Retinal pigment epithelial cell (primary cell): ENCODE results near the gene SH3BP2.

Experiments used
- DNase-seq: peaks from one replicate; pipeline ENCODE4 v3.0.0-alpha.2; 2010; ENCODE audit warnings: low read depth
- H3K4me3 ChIP-seq: 2 replicates; pipeline ENCODE4 v1.5.1; 2011; ENCODE audit warnings: mild to moderate bottlenecking, low read length, control low read depth, moderate library complexity
- TF ChIP-seq, protein P1 (sequence below): conservative IDR thresholded peaks from 2 replicates; pipeline ENCODE4 v1.5.1; 2011; ENCODE audit warnings: low read depth, low read length, control low read depth, inconsistent platforms

SH3BP2 gene

DNA sequence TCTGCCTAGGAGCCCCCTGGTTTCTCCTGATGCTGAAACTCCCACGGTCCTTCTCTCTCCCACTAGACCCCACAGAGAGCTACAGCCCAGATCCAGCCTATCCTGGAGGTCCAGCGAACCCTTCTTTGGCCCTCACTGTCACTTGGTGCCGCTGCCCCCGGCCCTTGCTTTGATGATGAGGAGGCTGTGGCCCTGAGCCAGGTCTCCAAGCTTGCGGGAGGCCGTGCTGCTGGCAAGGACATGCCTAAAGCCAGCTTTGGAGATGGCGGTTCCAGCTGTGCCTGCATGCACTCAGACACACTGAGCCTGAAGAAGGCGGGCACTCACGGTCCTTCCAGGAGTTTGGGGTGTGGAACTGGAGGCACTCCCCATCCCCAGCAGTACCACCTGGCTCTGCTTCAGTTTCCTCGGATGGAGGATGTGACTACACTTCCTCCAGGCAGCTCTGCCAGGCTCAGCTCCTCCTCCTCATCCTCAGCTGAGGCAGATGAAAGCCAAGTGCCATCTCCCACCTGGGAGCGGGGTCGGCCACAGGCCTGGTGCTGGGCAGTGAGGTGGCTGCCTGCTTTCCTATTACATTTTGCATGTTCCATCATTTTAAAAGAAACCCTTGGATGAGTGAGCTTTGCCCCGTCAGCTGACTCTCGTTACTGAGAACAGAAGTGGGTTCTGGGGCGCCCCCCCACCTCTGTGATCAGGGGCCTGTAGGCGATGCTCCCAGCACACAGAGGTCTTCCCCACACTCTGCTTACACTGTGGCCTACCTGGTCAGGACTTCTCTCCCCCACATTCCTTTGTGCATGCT, 45.8 kb upstream of the SH3BP2 start:
- TF ChIP-seq, protein P1, sequence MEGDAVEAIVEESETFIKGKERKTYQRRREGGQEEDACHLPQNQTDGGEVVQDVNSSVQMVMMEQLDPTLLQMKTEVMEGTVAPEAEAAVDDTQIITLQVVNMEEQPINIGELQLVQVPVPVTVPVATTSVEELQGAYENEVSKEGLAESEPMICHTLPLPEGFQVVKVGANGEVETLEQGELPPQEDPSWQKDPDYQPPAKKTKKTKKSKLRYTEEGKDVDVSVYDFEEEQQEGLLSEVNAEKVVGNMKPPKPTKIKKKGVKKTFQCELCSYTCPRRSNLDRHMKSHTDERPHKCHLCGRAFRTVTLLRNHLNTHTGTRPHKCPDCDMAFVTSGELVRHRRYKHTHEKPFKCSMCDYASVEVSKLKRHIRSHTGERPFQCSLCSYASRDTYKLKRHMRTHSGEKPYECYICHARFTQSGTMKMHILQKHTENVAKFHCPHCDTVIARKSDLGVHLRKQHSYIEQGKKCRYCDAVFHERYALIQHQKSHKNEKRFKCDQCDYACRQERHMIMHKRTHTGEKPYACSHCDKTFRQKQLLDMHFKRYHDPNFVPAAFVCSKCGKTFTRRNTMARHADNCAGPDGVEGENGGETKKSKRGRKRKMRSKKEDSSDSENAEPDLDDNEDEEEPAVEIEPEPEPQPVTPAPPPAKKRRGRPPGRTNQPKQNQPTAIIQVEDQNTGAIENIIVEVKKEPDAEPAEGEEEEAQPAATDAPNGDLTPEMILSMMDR = no peak
- no peak for DNase-seq
- no peak overlapping the region for H3K4me3 ChIP-seq

DNA sequence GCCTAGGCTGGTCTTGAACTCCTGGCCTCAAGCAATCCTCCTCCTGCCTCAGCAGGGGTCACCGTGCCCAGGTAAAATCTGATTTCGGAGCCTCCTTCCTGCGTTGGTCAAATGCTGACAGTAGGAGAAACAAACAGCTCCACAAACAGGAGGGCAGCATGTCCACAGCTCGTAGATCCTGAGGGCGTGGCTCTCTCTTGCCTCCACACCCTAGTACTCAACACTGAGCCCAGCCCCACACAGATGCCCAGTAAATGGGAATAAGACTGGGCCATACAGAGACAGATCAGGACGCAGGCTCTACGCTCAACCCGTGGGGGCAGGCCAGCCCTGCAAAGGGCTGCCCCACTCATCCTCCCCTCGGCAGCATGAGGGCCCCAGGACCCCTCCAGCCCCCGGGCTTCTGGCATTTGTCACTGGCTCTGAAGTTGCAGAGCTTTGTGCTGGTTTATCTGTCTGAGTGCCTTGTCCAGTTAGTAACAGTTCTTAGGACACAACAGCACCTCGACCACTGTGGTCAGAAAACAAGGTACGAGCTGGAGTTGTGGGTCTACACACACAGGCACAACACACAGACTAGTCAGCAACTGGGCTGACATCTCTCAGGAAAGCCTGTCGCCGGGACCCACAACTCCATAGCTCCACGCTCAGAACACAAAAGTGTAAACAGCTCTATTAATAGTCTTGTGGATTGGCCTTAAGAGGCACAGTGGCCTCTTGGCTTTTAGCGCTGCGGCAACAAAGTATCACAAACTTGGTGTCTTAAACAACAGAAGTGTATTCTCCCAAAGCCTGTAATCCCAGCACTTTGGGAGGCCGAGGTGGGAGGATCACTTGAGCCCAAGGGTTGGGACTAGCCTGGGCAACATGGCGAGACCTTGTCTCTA, 41.9 kb upstream of the SH3BP2 start:
- DNase-seq = no peak
- no peak overlapping the region for H3K4me3 ChIP-seq
- TF ChIP-seq, protein P1 = no peak

DNA sequence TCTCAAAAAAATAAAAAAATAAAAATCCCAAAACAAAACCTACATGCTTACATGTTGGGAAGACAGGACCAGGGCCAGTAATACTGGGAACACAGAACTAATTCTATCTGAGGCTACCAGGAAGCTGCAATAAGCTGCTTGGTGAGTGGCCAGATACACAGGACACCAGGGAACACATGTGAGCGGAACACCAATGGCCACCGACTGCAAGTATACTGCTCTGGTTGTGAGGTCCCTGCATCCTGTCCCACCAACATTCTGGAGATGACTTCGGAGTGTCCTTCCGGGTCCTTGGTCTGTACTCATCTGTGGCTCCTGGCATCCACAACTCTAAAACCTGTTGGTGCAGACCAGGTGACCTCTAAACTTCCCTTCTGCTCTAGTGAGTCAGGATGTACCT, 39.4 kb upstream of the SH3BP2 start:
- DNase-seq = no peak
- TF ChIP-seq, protein P1 = no peak
- no peak overlapping the region for H3K4me3 ChIP-seq

DNA sequence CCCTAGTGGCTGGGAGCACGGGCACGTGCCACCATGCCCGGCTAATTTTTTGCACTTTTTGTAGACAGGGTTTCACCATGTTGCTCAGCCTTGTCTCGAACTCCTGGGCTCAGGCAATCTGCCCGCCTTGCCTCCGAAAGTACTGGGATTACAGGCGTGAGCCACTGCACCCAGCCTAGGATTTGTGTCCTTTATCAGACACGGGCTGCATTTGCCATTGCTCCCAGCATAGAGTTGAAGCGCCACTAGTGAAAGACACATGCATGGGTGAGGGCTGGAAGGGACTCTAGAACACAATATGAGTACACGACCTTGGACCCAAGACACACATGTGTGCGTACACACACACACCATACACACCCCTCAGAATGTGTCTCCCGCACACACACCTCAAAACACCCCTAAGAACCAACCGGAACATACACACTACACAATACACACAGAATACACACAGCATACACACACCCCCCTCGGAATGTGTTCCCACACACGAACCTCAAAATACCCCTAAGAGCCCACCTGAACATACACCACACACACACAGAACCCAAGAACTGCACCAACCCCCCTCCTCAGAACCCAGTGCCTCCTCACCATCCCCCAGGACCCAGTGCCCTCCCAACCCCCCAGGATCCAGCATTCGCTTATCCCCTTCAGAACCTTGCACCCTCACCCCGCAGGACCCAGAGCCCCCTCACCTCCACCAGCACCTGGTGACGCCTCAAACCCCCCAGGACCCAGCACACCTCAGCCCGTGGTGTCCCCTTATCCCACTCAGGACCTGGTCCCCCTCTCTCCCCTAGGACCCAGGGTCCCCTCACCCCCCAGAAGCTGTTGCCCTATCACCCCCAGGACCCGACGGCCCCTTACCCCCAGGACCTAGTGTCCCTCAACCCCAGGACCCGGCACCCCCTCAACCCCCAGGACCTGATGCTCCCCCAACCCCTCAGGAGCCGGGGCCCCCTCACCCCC, 37.8 kb upstream of the SH3BP2 start:
- H3K4me3 ChIP-seq = peak overlapping the region; percentile 71
- DNase-seq = no peak
- TF ChIP-seq, protein P1 = no peak

DNA sequence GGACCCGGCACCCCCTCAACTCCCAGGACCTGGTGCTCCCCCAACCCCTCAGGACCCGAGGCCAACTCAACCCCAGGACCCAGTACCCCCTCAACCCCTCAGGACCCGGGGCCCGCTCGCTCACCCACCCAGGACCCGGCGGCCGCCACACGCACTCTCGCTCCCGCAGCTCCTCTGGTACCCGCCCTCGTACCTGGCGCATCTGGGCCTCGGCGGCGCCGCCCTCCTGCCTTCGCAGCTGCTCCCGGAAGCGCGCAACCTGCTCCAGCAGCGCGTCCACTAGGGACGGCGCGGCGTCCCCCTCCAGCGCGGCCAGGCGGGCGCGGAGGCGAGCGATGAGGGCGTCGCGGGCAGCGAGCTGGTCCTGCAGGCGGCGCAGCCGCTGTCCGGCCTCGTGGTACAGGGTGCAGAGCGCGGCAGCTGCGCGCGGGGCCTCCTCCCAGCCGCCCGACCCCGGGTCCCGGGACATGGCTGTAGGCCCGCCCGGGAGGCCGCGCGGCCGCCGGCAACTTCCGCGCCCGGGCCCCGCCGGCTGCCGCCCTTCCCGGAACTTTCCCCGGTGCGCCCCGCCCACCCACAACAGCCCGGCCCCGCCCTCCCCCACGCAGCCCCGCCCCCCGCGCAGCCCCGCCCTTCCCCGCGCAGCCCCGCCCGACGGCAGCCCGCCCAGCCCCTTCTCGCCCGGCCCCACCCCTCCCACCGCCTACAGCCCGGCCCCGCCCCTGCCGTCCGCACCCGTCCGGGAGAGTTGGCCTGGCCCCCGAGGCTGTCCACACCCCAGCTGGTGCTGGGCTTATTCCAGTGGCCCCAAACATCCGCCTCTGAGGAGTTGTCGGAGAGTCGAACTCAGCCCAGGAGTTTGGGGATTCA, 36.8 kb upstream of the SH3BP2 start, which contains the start of gene TNIP2:
TSS of gene TNIP2 (minus strand) at position 516 of the 870 bp plus-strand sequence. CDS start at position 469, 47 bp downstream.
- DNase-seq = peak; percentile 27
- H3K4me3 ChIP-seq = peak within 1 kb of the TSS; percentile 71
- TF ChIP-seq, protein P1 = peak; percentile 25
